Measurements from ENCODE around the gene MRPL51. TPM values are rescaled to one million over a fixed set of nuclear protein-coding genes. Genes with fewer than 3 reads are reported as not detected.
"Not testable (repeated sequence)": the region's sequence is repeated elsewhere in the genome, so short reads cannot be mapped to it uniquely, and the experiment has no call there.

The MRPL51 gene
- total and polyA plus RNA-seq, 7 experiments from 2014 or later: 22.5 to 220 (median 82.0) TPM

- no peak overlapping the region for H3K4me3 ChIP-seq (ENCODE audit: low read length)
- peaks cover 6 to 34% (median 10%) of the 10 kb centered on the region in 5 donors for H3K36me3 Mint-ChIP-seq
- H3K9me3 Mint-ChIP-seq: no peaks in the 10 kb centered on the region
- H3K27ac ChIP-seq (ENCODE audit: low read depth, low read length): no peak overlapping the region
- DNase-seq (no peak), ATAC-seq (no peak)
- intact Hi-C loops (cut with micrococcal nuclease): no loop called here
- H3K4me3 Mint-ChIP-seq: peak overlapping the region in 5 of 10 donors; percentile 29 to 83 (median 82)
- POLR2A ChIA-PET: interaction anchor here (0.6 to 7.5 kb wide), 14 partner anchors 8 to 216 kb away, joined by 3 to 104 read pairs (median 6); partner anchors contain the start of genes CD27, MRPL51 and VAMP1
- H3K4me1 Mint-ChIP-seq: peaks cover 32 to 62% (median 57%) of the 10 kb centered on the region in 7 donors
- H3K27me3 Mint-ChIP-seq: no peaks in the 10 kb centered on the region
- CTCF ChIA-PET: interaction anchor here (0.6 to 7.1 kb wide), 13 partner anchors 12 to 217 kb away, joined by 3 to 106 read pairs (median 4); partner anchors contain the start of gene VAMP1
- H3K27me3 ChIP-seq (ENCODE audit: control insufficient read depth in 2 of 2, insufficient read depth in 2 of 2, low read length in 2 of 2): no peaks in the 10 kb centered on the region
- H3K36me3 ChIP-seq (ENCODE audit: control insufficient read depth in 2 of 3, insufficient read depth in 3 of 3, low read length in 3 of 3): peaks cover 12 to 47% (median 15%) of the 10 kb centered on the region in 3 experiments
- H3K9me3 ChIP-seq (ENCODE audit: control insufficient read depth in 2 of 3, low read length in 3 of 3): no peaks in the 10 kb centered on the region
- H3K27ac Mint-ChIP-seq: peak overlapping the region in 7 of 9 donors; percentile 17 to 83 (median 56)
- H3K4me1 ChIP-seq (ENCODE audit: control insufficient read depth in 2 of 2, insufficient read depth in 2 of 2, low read length in 2 of 2): peaks cover 23 to 34% of the 10 kb centered on the region in 2 donors
Measured at GRCh38 chr12:6539314-6539682, 46.2 kb upstream of the MRPL51 start.

GRCh38 chr12:6538420-6539313 is 45.6 kb upstream of the MRPL51 start:
- Mint-ChIP-seq H3K36me3 (peaks cover 6 to 34% (median 10%) of the 10 kb centered on the region in 5 donors), H3K9me3 (no peaks in the 10 kb centered on the region), H3K27ac (peak overlapping the region in 4 of 9 donors; percentile 22 to 92 (median 70)), H3K4me1 (peaks cover 36 to 64% (median 57%) of the 10 kb centered on the region in 7 donors), H3K27me3 (no peaks in the 10 kb centered on the region), H3K4me3 (peak overlapping the region in 2 of 10 donors; percentile 81 to 83)
- intact Hi-C loops (cut with micrococcal nuclease): loop anchor here (1.0 kb wide), 2 partner anchors 115 to 203 kb away; no protein-coding TSS in a partner anchor
- no peak for ATAC-seq
- H3K9me3 ChIP-seq (ENCODE audit: control insufficient read depth in 2 of 3, low read length in 3 of 3): no peaks in the 10 kb centered on the region
- CTCF ChIA-PET: interaction anchor here (0.7 to 7.1 kb wide), 28 partner anchors 8 to 216 kb away, joined by 3 to 106 read pairs (median 4); partner anchors contain the start of gene VAMP1
- H3K27me3 ChIP-seq (ENCODE audit: control insufficient read depth in 2 of 2, insufficient read depth in 2 of 2, low read length in 2 of 2): no peaks in the 10 kb centered on the region
- H3K4me3 ChIP-seq (ENCODE audit: low read length): no peak overlapping the region
- DNase-seq: no peak
- peak overlapping the region; percentile 52 for H3K27ac ChIP-seq (ENCODE audit: low read depth, low read length)
- peaks cover 12 to 47% (median 15%) of the 10 kb centered on the region in 3 experiments for H3K36me3 ChIP-seq (ENCODE audit: control insufficient read depth in 2 of 3, insufficient read depth in 3 of 3, low read length in 3 of 3)
- H3K4me1 ChIP-seq (ENCODE audit: control insufficient read depth in 2 of 2, insufficient read depth in 2 of 2, low read length in 2 of 2): peaks cover 27 to 36% of the 10 kb centered on the region in 2 donors
- POLR2A ChIA-PET: interaction anchor here (0.7 to 7.5 kb wide), 19 partner anchors 7 to 216 kb away, joined by 3 to 104 read pairs (median 6); partner anchors contain the start of genes CD27, MRPL51 and VAMP1

GRCh38 chr12:6537580-6538419 is 44.7 kb upstream of the MRPL51 start:
- H3K9me3 ChIP-seq (ENCODE audit: control insufficient read depth in 2 of 3, low read length in 3 of 3); H3K9me3 Mint-ChIP-seq; H3K4me3 ChIP-seq (ENCODE audit: low read length); H3K27me3 ChIP-seq (ENCODE audit: control insufficient read depth in 2 of 2, insufficient read depth in 2 of 2, low read length in 2 of 2); H3K27me3 Mint-ChIP-seq: not testable (repeated sequence)
- H3K36me3 ChIP-seq (ENCODE audit: control insufficient read depth in 2 of 3, insufficient read depth in 3 of 3, low read length in 3 of 3): peaks cover 12 to 43% (median 15%) of the 10 kb centered on the region in 3 experiments
- intact Hi-C loops (cut with micrococcal nuclease): loop anchor here (1.0 kb wide), 3 partner anchors 114 to 214 kb away; no protein-coding TSS in a partner anchor
- Mint-ChIP-seq H3K36me3 (peaks cover 6 to 37% (median 10%) of the 10 kb centered on the region in 5 donors), H3K4me1 (peaks cover 41 to 70% (median 64%) of the 10 kb centered on the region in 7 donors), H3K27ac (peak overlapping the region; percentile 66 to 94 (median 86)), H3K4me3 (peak overlapping the region; percentile 19 to 99 (median 63))
- ChIA-PET CTCF (interaction anchor here (0.6 to 7.1 kb wide), 31 partner anchors 9 to 215 kb away, joined by 3 to 106 read pairs (median 5); partner anchors contain the start of genes CD27 and VAMP1), POLR2A (interaction anchor here (0.7 to 7.5 kb wide), 17 partner anchors 12 to 215 kb away, joined by 3 to 104 read pairs (median 6); partner anchors contain the start of genes MRPL51, VAMP1 and ZNF384)
- DNase-seq (peak; percentile 70 to 83 (median 78)), ATAC-seq (peak; percentile 33)
- peaks cover 35 to 44% of the 10 kb centered on the region in 2 donors for H3K4me1 ChIP-seq (ENCODE audit: control insufficient read depth in 2 of 2, insufficient read depth in 2 of 2, low read length in 2 of 2)
- H3K27ac ChIP-seq (ENCODE audit: low read depth, low read length): peak overlapping the region; percentile 52

- POLR2A ChIA-PET: interaction anchor here (0.7 to 7.5 kb wide), 17 partner anchors 12 to 200 kb away, joined by 3 to 104 read pairs (median 6); partner anchors contain the start of genes MRPL51, TAPBPL, VAMP1 and ZNF384
- peak overlapping the region; percentile 52 for H3K27ac ChIP-seq (ENCODE audit: low read depth, low read length)
- intact Hi-C loops (cut with micrococcal nuclease): loop anchor here in 1 of 2 donors (1.0 kb wide), 1 partner anchor 214 kb away; no protein-coding TSS in a partner anchor
- Mint-ChIP-seq H3K9me3 (peaks cover 0 to 1% (median 0%) of the 10 kb centered on the region in 11 donors), H3K4me3 (peak overlapping the region in 8 of 10 donors; percentile 18 to 99 (median 92)), H3K27me3 (peaks cover 0 to 2% (median 0%) of the 10 kb centered on the region in 5 donors), H3K27ac (peak overlapping the region; percentile 71 to 100 (median 94)), H3K36me3 (peaks cover 6 to 43% (median 9%) of the 10 kb centered on the region in 5 donors), H3K4me1 (peaks cover 41 to 72% (median 69%) of the 10 kb centered on the region in 7 donors)
- H3K9me3 ChIP-seq (ENCODE audit: control insufficient read depth in 2 of 3, low read length in 3 of 3): no peaks in the 10 kb centered on the region
- DNase-seq (no peak), ATAC-seq (no peak)
- H3K4me3 ChIP-seq (ENCODE audit: low read length): no peak overlapping the region
- H3K36me3 ChIP-seq (ENCODE audit: control insufficient read depth in 2 of 3, insufficient read depth in 3 of 3, low read length in 3 of 3): peaks cover 12 to 41% (median 15%) of the 10 kb centered on the region in 3 experiments
- CTCF ChIA-PET: interaction anchor here (0.6 to 7.1 kb wide), 25 partner anchors 8 to 214 kb away, joined by 3 to 106 read pairs (median 5); partner anchors contain the start of genes CD27 and VAMP1
- peaks cover 43 to 47% of the 10 kb centered on the region in 2 donors for H3K4me1 ChIP-seq (ENCODE audit: control insufficient read depth in 2 of 2, insufficient read depth in 2 of 2, low read length in 2 of 2)
- H3K27me3 ChIP-seq (ENCODE audit: control insufficient read depth in 2 of 2, insufficient read depth in 2 of 2, low read length in 2 of 2): no peaks in the 10 kb centered on the region
Measured at GRCh38 chr12:6536894-6537579, 44.0 kb upstream of the MRPL51 start.

Data from naive thymus-derived CD4-positive, alpha-beta T cell (primary cell).